Thyroid gland (tissue), 4 donors: ENCODE results near the gene UBE2E3.
"Not testable (repeated sequence)": the region's sequence is repeated elsewhere in the genome, so short reads cannot be mapped to it uniquely, and the experiment has no call there.

Experiments used
- POLR2A ChIP-seq, 2 donors: fragments of 450-650 bp; IDR thresholded peaks; one replicate each; pipeline ENCODE4 v1.6.1; 2017; ENCODE audit warnings: antibody characterized with exemption in 2 of 2, mild to moderate bottlenecking in 2 of 2, moderate library complexity in 1 of 2
- TF ChIP-seq, protein P1 (sequence below), 6 experiments: fragments of 200-600 bp in 3 of 6; fragments of 450-650 bp in 3 of 6; sonication (generic) in 3 of 6; IDR thresholded peaks; one replicate each; pipeline ENCODE4 v1.5.1; 2016 to 2019; ENCODE audit warnings: antibody characterized with exemption in 6 of 6, mild to moderate bottlenecking in 2 of 6, inconsistent platforms in 1 of 6, moderate library complexity in 1 of 6

DNA sequence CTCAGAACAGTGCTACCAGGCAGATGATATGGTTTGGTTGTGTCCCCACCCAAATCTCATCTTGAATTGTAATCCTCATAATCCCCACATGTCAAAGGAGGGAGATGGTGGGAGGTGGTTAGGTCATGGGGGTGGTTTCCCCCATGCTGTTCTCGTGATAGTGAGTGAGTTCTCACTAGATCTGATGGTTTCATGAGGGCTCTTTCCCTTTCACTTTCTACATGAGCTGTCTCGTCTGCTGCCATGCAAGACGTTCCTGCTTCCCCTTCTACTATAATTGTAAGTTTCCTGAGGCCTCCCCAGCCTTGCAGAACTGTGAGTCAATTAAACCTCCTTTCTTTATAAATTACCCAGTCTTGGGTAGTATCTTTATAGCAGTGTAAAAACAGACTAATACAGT lies 42.9 kb upstream of the UBE2E3 start:
- TF ChIP-seq, protein P1, sequence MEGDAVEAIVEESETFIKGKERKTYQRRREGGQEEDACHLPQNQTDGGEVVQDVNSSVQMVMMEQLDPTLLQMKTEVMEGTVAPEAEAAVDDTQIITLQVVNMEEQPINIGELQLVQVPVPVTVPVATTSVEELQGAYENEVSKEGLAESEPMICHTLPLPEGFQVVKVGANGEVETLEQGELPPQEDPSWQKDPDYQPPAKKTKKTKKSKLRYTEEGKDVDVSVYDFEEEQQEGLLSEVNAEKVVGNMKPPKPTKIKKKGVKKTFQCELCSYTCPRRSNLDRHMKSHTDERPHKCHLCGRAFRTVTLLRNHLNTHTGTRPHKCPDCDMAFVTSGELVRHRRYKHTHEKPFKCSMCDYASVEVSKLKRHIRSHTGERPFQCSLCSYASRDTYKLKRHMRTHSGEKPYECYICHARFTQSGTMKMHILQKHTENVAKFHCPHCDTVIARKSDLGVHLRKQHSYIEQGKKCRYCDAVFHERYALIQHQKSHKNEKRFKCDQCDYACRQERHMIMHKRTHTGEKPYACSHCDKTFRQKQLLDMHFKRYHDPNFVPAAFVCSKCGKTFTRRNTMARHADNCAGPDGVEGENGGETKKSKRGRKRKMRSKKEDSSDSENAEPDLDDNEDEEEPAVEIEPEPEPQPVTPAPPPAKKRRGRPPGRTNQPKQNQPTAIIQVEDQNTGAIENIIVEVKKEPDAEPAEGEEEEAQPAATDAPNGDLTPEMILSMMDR (IDR thresholded peaks at IDR 0.05): not testable (repeated sequence)
- not testable (repeated sequence) for TF ChIP-seq POLR2A (IDR thresholded peaks at IDR 0.05)
